H9 (cell line): ENCODE results near the gene USP47. TPM values are rescaled to one million over a fixed set of nuclear protein-coding genes. Genes with fewer than 3 reads are reported as not detected.

Source experiments
- DNase-seq: peaks from one replicate; pipeline ENCODE4 v3.0.0-alpha.2; 2017
- H2AFZ ChIP-seq: one replicate; pipeline ENCODE4 v1.6.1; 2013; ENCODE audit warnings: mild to moderate bottlenecking, low read length, control low read depth, moderate library complexity
- H2AK5ac ChIP-seq: 2 replicates; pipeline ENCODE4 v1.6.1; 2013; ENCODE audit warnings: low read length, control low read depth, mixed read lengths; ENCODE audit not compliant: insufficient read length
- H2BK120ac ChIP-seq: one replicate; pipeline ENCODE4 v1.6.1; 2013; ENCODE audit warnings: low read depth, mild to moderate bottlenecking, low read length, control low read depth, inconsistent platforms; ENCODE audit not compliant: poor library complexity, severe bottlenecking
- H2BK12ac ChIP-seq: 2 replicates; pipeline ENCODE4 v1.6.1; 2013; ENCODE audit warnings: low read length, control low read depth, mixed read lengths, low read depth; ENCODE audit not compliant: insufficient read length
- H2BK15ac ChIP-seq: 2 replicates; pipeline ENCODE4 v1.6.1; 2013; ENCODE audit warnings: low read depth, low read length, control low read depth
- H2BK20ac ChIP-seq: one replicate; pipeline ENCODE4 v1.6.1; 2013; ENCODE audit warnings: low read depth, mild to moderate bottlenecking, low read length, control low read depth, inconsistent platforms; ENCODE audit not compliant: poor library complexity, severe bottlenecking
- H2BK5ac ChIP-seq: 2 replicates; pipeline ENCODE4 v1.6.1; 2013; ENCODE audit warnings: low read length, control low read depth, mixed read lengths; ENCODE audit not compliant: insufficient read length
- H3K14ac ChIP-seq: 2 replicates; pipeline ENCODE4 v1.6.1; 2013; ENCODE audit warnings: low read length, control low read depth; ENCODE audit not compliant: insufficient read depth
- H3K18ac ChIP-seq: 2 replicates; pipeline ENCODE4 v1.6.1; 2013; ENCODE audit warnings: low read depth, mild to moderate bottlenecking, mixed read lengths, low read length, control low read depth; ENCODE audit not compliant: insufficient read length
- H3K23ac ChIP-seq: 2 replicates; pipeline ENCODE4 v1.6.1; 2013; ENCODE audit warnings: low read length, control low read depth, mixed read lengths, low read depth; ENCODE audit not compliant: insufficient read length
- H3K23me2 ChIP-seq: 2 replicates; pipeline ENCODE4 v1.6.1; 2013; ENCODE audit warnings: low read depth, mild to moderate bottlenecking, mixed read lengths, low read length, control low read depth; ENCODE audit not compliant: insufficient read length, poor library complexity, severe bottlenecking
- H3K27ac ChIP-seq: 2 replicates; pipeline ENCODE4 v1.5.1; 2013; ENCODE audit warnings: low read length, control low read depth, mixed read lengths, low read depth; ENCODE audit not compliant: insufficient read length
- H3K27me3 ChIP-seq: 2 replicates; pipeline ENCODE4 v1.6.1; 2013; ENCODE audit warnings: low read length, control low read depth, inconsistent platforms; ENCODE audit not compliant: insufficient read depth
- H3K4ac ChIP-seq: 2 replicates; pipeline ENCODE4 v1.6.1; 2013; ENCODE audit warnings: low read depth, mild to moderate bottlenecking, control low read depth, inconsistent platforms, low read length, moderate library complexity
- H3K4me1 ChIP-seq: 2 replicates; pipeline ENCODE4 v1.6.1; 2013; ENCODE audit warnings: low read length, control low read depth, inconsistent platforms; ENCODE audit not compliant: insufficient read depth
- H3K4me2 ChIP-seq: 2 replicates; pipeline ENCODE4 v1.6.1; 2013; ENCODE audit warnings: low read length, control low read depth, mixed read lengths; ENCODE audit not compliant: insufficient read length, insufficient read depth
- H3K56ac ChIP-seq: 2 replicates; pipeline ENCODE4 v1.6.1; 2013; ENCODE audit warnings: low read depth, mild to moderate bottlenecking, mixed read lengths, low read length, control low read depth; ENCODE audit not compliant: insufficient read length
- H3K79me1 ChIP-seq: 2 replicates; pipeline ENCODE4 v1.6.1; 2013; ENCODE audit warnings: low read depth, mild to moderate bottlenecking, moderate library complexity, low read length, control low read depth, inconsistent platforms; ENCODE audit not compliant: insufficient read depth, poor library complexity, severe bottlenecking
- H3K79me2 ChIP-seq: 2 replicates; pipeline ENCODE4 v1.6.1; 2013; ENCODE audit warnings: low read length, control low read depth, inconsistent platforms; ENCODE audit not compliant: insufficient read depth
- H3K9ac ChIP-seq: 2 replicates; pipeline ENCODE4 v1.6.1; 2013; ENCODE audit warnings: low read length, control low read depth, mixed read lengths; ENCODE audit not compliant: insufficient read length; ENCODE audit errors: extremely low read depth
- H3K9me3 ChIP-seq: one replicate; pipeline ENCODE4 v1.6.1; 2013; ENCODE audit warnings: low read depth, low read length, inconsistent platforms; ENCODE audit not compliant: control insufficient read depth
- H3T11ph ChIP-seq: one replicate; pipeline ENCODE4 v1.6.1; 2013; ENCODE audit warnings: mild to moderate bottlenecking, low read length, control low read depth, inconsistent platforms
- H4K20me1 ChIP-seq: one replicate; pipeline ENCODE4 v1.6.1; 2013; ENCODE audit not compliant: control insufficient read depth, insufficient read length, insufficient read depth
- H4K5ac ChIP-seq: 2 replicates; pipeline ENCODE4 v1.6.1; 2013; ENCODE audit warnings: low read depth, mild to moderate bottlenecking, mixed read lengths, low read length, control low read depth; ENCODE audit not compliant: insufficient read length
- H4K8ac ChIP-seq: replicated peaks from 2 replicates; pipeline ENCODE4 v1.6.1; 2013; ENCODE audit warnings: low read length, control low read depth, mixed read lengths, low read depth; ENCODE audit not compliant: insufficient read length
- H4K91ac ChIP-seq: 2 replicates; pipeline ENCODE4 v1.6.1; 2013; ENCODE audit warnings: low read depth, mild to moderate bottlenecking, moderate library complexity, mixed read lengths, low read length, control low read depth; ENCODE audit not compliant: insufficient read length
- H3K27ac Mint-ChIP-seq, 3 experiments: 2 replicates in 2 of 3; 3 replicates in 1 of 3; pipeline ENCODE4 v1.8.0; 2020 to 2021; ENCODE audit warnings: mixed read lengths in 3 of 3, mild to moderate bottlenecking in 1 of 3, moderate library complexity in 1 of 3
- H3K27me3 Mint-ChIP-seq: 2 replicates; pipeline ENCODE4 v1.8.0; 2021; ENCODE audit warnings: low read depth, mild to moderate bottlenecking, moderate library complexity, mixed read lengths
- H3K36me3 Mint-ChIP-seq, 3 experiments: 2 replicates in 2 of 3; 3 replicates in 1 of 3; pipeline ENCODE4 v1.8.0; 2020 to 2021; ENCODE audit warnings: low read depth in 3 of 3, mixed read lengths in 3 of 3; ENCODE audit not compliant: insufficient read depth in 1 of 3
- H3K4me1 Mint-ChIP-seq, 2 experiments: 2 replicates each; pipeline ENCODE4 v1.8.0; 2020; ENCODE audit warnings: mixed read lengths in 2 of 2
- H3K4me3 Mint-ChIP-seq, 2 experiments: 2 replicates in 1 of 2; 3 replicates in 1 of 2; pipeline ENCODE4 v1.8.0; 2020 to 2021; ENCODE audit warnings: mild to moderate bottlenecking in 2 of 2, mixed read lengths in 2 of 2, moderate library complexity in 1 of 2
- H3K9me3 Mint-ChIP-seq, 2 experiments: 2 replicates in 1 of 2; 3 replicates in 1 of 2; pipeline ENCODE4 v1.8.0; 2020; ENCODE audit warnings: mild to moderate bottlenecking in 2 of 2, mixed read lengths in 2 of 2, moderate library complexity in 1 of 2
- CTCF ChIP-seq: fragments of 200-600 bp; sonication (generic); conservative IDR thresholded peaks from 3 replicates; pipeline ENCODE4 v1.8.0; 2021; ENCODE audit warnings: antibody characterized with exemption, mild to moderate bottlenecking
- WGBS: extraction: QIAGEN DNeasy Blood & Tissue Kit; methylation state at CpG from one replicate; pipeline ENCODE4 v1.1.7; 2013; ENCODE audit warnings: missing lambda C conversion rate, low lambda C conversion rate, mixed read lengths; ENCODE audit not compliant: insufficient read length; ENCODE audit errors: extremely low coverage; 5-methylcytosine and 5-hydroxymethylcytosine counted together
- total RNA-seq: library from RNA; stranded (reverse); gene quantifications from 2 replicates; pipeline ENCODE4 v1.2.1, GENCODE V29; 2021

USP47 gene
- total RNA-seq, 1 experiment from 2014 or later, result 26.7 TPM

- Histone ChIP-seq H3K4me2 (no peak overlapping the region), H2AFZ (no peak overlapping the region), H2BK120ac (no peak overlapping the region), H3K56ac (no peak overlapping the region), H3K27ac (no peak overlapping the region), H3K4me1 (peaks cover 3% of the 10 kb centered on the region; the same call in 1 of the 2 replicates), H4K91ac (no peak overlapping the region), H3K9ac (no peak overlapping the region), H3K27me3 (no peaks in the 10 kb centered on the region), H3K79me2 (no peaks in the 10 kb centered on the region), H2BK15ac (no peak overlapping the region), H3K23me2 (no peaks in the 10 kb centered on the region), H3K23ac (no peak overlapping the region), H3T11ph (no peak overlapping the region), H2BK12ac (no peak overlapping the region), H3K9me3 (no peaks in the 10 kb centered on the region), H3K14ac (no peak overlapping the region), H2BK5ac (no peak overlapping the region), H4K5ac (no peak overlapping the region), H3K79me1 (no peaks in the 10 kb centered on the region), H4K20me1 (no peaks in the 10 kb centered on the region), H3K18ac (no peak overlapping the region), H2AK5ac (no peak overlapping the region), H2BK20ac (no peak overlapping the region), H4K8ac (no peak overlapping the region), H3K4ac (no peak overlapping the region)
- Mint-ChIP-seq H3K4me1 (peaks cover 22 to 26% of the 10 kb centered on the region in 2 experiments), H3K36me3 (peaks cover 0 to 8% (median 5%) of the 10 kb centered on the region in 3 experiments; a peak in 6 of 7 replicates), H3K4me3 (no peak overlapping the region), H3K27me3 (no peaks in the 10 kb centered on the region), H3K27ac (peak overlapping the region in 1 of 3 experiments; percentile 5; a peak in 1 of 7 replicates), H3K9me3 (no peaks in the 10 kb centered on the region)
- DNase-seq, result no peak
- TF ChIP-seq CTCF, result no peak
- no CpG with 5 or more reads among the region's 8 CpGs for WGBS
Measured at GRCh38 chr11:11989774-11990744, 148.3 kb downstream of the USP47 start.
